Esophagus squamous epithelium (tissue), 4 donors: ENCODE measurements around the gene PLA2G2C.

ENCODE experiments used
- POLR2A ChIP-seq, 4 donors: fragments of 450-650 bp; IDR thresholded peaks; one replicate each; pipeline ENCODE4 v1.6.1; 2017; ENCODE audit warnings: antibody characterized with exemption in 4 of 4, mild to moderate bottlenecking in 4 of 4, moderate library complexity in 3 of 4
- TF ChIP-seq, protein P1 (sequence below), 6 experiments: fragments of 450-650 bp in 4 of 6; fragments of 200-600 bp in 2 of 6; sonication (generic) in 2 of 6; IDR thresholded peaks; one replicate each; pipeline ENCODE4 v1.5.1; 2016 to 2019; ENCODE audit warnings: antibody characterized with exemption in 6 of 6, mild to moderate bottlenecking in 4 of 6, moderate library complexity in 4 of 6

DNA sequence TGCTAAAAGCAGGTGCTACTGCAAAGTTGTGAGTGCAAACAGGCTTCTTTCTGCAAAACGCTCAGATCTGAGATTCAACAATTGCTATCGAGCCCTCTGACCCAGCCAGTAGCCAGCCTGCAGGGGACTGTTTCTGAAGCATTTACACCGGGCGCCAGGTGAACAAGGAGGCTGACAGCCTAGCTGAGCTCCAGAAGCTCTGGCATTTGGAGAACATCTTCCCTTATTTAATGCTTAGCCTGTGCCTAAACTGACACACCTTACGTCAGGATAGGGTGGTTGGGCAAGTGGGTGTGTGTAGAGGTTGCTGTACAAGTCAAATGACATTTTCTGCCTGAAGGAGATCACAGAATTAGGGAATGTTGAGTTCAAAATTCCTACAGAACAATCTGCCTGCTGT, 15.8 kb upstream of the PLA2G2C start:
- TF ChIP-seq, protein P1, sequence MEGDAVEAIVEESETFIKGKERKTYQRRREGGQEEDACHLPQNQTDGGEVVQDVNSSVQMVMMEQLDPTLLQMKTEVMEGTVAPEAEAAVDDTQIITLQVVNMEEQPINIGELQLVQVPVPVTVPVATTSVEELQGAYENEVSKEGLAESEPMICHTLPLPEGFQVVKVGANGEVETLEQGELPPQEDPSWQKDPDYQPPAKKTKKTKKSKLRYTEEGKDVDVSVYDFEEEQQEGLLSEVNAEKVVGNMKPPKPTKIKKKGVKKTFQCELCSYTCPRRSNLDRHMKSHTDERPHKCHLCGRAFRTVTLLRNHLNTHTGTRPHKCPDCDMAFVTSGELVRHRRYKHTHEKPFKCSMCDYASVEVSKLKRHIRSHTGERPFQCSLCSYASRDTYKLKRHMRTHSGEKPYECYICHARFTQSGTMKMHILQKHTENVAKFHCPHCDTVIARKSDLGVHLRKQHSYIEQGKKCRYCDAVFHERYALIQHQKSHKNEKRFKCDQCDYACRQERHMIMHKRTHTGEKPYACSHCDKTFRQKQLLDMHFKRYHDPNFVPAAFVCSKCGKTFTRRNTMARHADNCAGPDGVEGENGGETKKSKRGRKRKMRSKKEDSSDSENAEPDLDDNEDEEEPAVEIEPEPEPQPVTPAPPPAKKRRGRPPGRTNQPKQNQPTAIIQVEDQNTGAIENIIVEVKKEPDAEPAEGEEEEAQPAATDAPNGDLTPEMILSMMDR (IDR thresholded peaks at IDR 0.05) = no peak
- TF ChIP-seq POLR2A (IDR thresholded peaks at IDR 0.05) = no peak
